Activated CD8-positive, alpha-beta T cell treated with anti-CD3 and anti-CD28 coated beads for 36 hours (primary cell): ENCODE measurements around the gene MAST3. TPM values are rescaled to one million over a fixed set of nuclear protein-coding genes. Genes with fewer than 3 reads are reported as not detected.
A peak's percentile ranks its signal among the peaks of the same experiment; 100 is the strongest.

Experiments used
- ATAC-seq: fragments of 200-7000 bp; cut with Tn5 transposase; one replicate; pipeline ENCODE4 v1.10.0; 2021; ENCODE audit warnings: mild to moderate bottlenecking, moderate library complexity
- CTCF ChIA-PET: fragments of 350-600 bp; sonication (Branson Sonifier 250); formaldehyde crosslinking; loops from one replicate; lab custom pipeline; 2021; ENCODE audit warnings: antibody characterized with exemption; lab: Charles Lee
- POLR2A ChIA-PET: fragments of 350-600 bp; sonication (Branson Sonifier 250); formaldehyde crosslinking; loops from one replicate; lab custom pipeline; 2021; ENCODE audit warnings: antibody characterized with exemption; lab: Charles Lee
- DNase-seq: peaks from one replicate; pipeline ENCODE4 v3.0.0-alpha.2; 2020
- H3K27ac Mint-ChIP-seq: one replicate; pipeline ENCODE4 v1.8.0; 2021; ENCODE audit warnings: mild to moderate bottlenecking, mixed read lengths
- H3K27me3 Mint-ChIP-seq: one replicate; pipeline ENCODE4 v1.8.0; 2021; ENCODE audit warnings: mixed read lengths
- H3K36me3 Mint-ChIP-seq: one replicate; pipeline ENCODE4 v1.8.0; 2021; ENCODE audit warnings: low read depth, mixed read lengths
- H3K4me1 Mint-ChIP-seq: one replicate; pipeline ENCODE4 v1.8.0; 2021; ENCODE audit warnings: low read depth, mixed read lengths
- H3K4me3 Mint-ChIP-seq: one replicate; pipeline ENCODE4 v1.8.0; 2021; ENCODE audit warnings: mild to moderate bottlenecking, moderate library complexity, mixed read lengths
- H3K9me3 Mint-ChIP-seq: one replicate; pipeline ENCODE4 v1.8.0; 2021; ENCODE audit warnings: mixed read lengths
- intact Hi-C: fragments of 100-400 bp; cut with micrococcal nuclease; formaldehyde crosslinking; loops from one replicate; pipeline ENCODE4 v1.10.0; 2022
- total RNA-seq, 2 experiments: library from RNA; stranded (reverse); gene quantifications; one replicate each; pipeline ENCODE4 v1.2.3, GENCODE V29; 2021
- TF ChIP-seq, protein P1 (sequence below): fragments of 200-600 bp; IDR thresholded peaks from one replicate; pipeline ENCODE4 v1.8.0; 2022; ENCODE audit warnings: antibody characterized with exemption, mild to moderate bottlenecking

The MAST3 gene
- total RNA-seq, 2 experiments from 2014 or later, result 23.1 to 23.3 TPM

DNA sequence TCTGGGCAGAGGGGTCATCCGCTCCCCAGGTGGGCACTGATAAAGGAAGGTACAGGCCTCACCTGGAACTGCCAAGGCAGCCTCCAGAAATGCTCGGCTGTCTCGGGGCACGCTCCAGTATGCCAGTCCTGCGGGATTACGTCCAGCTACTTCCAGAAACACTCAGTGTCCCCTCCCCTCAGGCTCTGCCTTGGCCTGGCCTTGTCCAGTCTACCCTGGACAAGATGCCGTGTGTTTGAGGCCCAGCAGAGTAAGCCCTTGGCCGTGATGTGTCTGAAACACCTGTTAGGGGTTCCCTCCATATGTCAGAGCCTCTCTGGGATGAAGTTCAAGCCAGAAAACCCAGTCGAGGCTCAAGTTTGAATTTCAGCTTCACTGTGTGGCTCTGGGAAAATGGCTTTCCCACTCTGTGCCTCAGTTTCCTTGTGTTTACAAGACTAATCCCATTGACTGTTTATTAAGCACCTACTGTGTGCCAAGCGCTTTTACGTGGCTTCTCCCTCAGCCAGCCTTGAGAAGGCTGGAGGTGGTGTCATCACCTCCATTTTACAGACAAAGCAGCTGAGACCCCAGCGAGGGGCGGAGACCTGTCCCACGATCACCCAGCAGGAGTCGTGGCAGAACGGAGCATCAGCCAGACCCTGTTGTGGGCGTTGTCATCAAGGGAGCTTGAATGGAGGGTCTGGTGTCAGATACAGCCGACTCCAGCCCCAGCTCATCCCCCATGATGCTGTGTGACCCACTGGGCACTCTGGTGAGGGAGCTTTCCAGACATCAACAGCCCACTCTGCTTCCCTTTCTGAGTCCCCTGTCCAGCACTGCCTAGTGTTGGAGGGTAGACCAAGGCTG is 53.4 kb downstream of the MAST3 start:
- H3K27me3 Mint-ChIP-seq, result no peaks in the 10 kb centered on the region
- ChIA-PET POLR2A (interaction anchor here (0.6 to 2.8 kb wide), 15 partner anchors 10 to 768 kb away, joined by 3 to 18 read pairs (median 4); partner anchors contain the start of genes COPE, IL12RB1, JUND and MAST3), CTCF (interaction anchor here (0.9 to 2.9 kb wide), 10 partner anchors 10 to 143 kb away, joined by 3 to 20 read pairs (median 4); partner anchors contain the start of genes ARRDC2 and RAB3A)
- no peaks in the 10 kb centered on the region for H3K9me3 Mint-ChIP-seq
- peaks cover 15% of the 10 kb centered on the region for H3K4me1 Mint-ChIP-seq
- peaks cover 16% of the 10 kb centered on the region for H3K36me3 Mint-ChIP-seq
- H3K27ac Mint-ChIP-seq, result peak overlapping the region; percentile 96
- intact Hi-C loops, result loop anchor here (10.0 kb wide), 1 partner anchor 146 kb away; the partner anchor contains the start of gene ARRDC2
- peak overlapping the region; percentile 83 for H3K4me3 Mint-ChIP-seq
- no peak for ATAC-seq
- TF ChIP-seq, protein P1, sequence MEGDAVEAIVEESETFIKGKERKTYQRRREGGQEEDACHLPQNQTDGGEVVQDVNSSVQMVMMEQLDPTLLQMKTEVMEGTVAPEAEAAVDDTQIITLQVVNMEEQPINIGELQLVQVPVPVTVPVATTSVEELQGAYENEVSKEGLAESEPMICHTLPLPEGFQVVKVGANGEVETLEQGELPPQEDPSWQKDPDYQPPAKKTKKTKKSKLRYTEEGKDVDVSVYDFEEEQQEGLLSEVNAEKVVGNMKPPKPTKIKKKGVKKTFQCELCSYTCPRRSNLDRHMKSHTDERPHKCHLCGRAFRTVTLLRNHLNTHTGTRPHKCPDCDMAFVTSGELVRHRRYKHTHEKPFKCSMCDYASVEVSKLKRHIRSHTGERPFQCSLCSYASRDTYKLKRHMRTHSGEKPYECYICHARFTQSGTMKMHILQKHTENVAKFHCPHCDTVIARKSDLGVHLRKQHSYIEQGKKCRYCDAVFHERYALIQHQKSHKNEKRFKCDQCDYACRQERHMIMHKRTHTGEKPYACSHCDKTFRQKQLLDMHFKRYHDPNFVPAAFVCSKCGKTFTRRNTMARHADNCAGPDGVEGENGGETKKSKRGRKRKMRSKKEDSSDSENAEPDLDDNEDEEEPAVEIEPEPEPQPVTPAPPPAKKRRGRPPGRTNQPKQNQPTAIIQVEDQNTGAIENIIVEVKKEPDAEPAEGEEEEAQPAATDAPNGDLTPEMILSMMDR, result no peak
- DNase-seq, result no peak

DNA sequence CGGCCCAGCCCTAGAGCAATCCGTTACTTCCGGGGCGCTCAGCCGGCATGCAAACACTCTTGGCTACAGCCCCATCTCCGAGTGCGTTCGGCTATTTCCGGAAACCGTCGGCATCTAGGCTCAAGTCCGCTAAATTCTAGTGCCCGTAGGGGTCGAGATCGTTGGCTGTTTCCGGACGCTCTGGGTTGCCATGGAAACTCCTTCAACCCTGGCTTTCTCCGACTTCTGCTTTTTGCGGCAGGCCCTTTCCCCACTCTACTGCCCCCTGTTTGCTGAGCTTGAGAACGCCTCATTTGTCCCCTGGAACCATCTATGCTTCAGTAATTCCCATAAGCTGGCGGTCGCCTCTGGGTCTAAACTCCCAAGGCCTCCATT is 54.9 kb downstream of the MAST3 start:
- Mint-ChIP-seq H3K27me3 (no peaks in the 10 kb centered on the region), H3K27ac (peak overlapping the region; percentile 96), H3K36me3 (peaks cover 12% of the 10 kb centered on the region), H3K4me1 (peaks cover 20% of the 10 kb centered on the region), H3K4me3 (peak overlapping the region; percentile 83), H3K9me3 (no peaks in the 10 kb centered on the region)
- TF ChIP-seq, protein P1, result peak; percentile 79
- ChIA-PET CTCF (interaction anchor here (0.7 to 2.9 kb wide), 15 partner anchors 9 to 145 kb away, joined by 3 to 20 read pairs (median 4); partner anchors contain the start of gene ARRDC2), POLR2A (interaction anchor here (0.7 to 2.8 kb wide), 11 partner anchors 11 to 129 kb away, joined by 3 to 18 read pairs (median 6); partner anchors contain the start of genes IL12RB1 and JUND)
- DNase-seq, result peak; percentile 100
- ATAC-seq, result peak; percentile 76
- intact Hi-C loops, result loop anchor here (10.0 kb wide), 1 partner anchor 148 kb away; the partner anchor contains the start of gene ARRDC2

DNA sequence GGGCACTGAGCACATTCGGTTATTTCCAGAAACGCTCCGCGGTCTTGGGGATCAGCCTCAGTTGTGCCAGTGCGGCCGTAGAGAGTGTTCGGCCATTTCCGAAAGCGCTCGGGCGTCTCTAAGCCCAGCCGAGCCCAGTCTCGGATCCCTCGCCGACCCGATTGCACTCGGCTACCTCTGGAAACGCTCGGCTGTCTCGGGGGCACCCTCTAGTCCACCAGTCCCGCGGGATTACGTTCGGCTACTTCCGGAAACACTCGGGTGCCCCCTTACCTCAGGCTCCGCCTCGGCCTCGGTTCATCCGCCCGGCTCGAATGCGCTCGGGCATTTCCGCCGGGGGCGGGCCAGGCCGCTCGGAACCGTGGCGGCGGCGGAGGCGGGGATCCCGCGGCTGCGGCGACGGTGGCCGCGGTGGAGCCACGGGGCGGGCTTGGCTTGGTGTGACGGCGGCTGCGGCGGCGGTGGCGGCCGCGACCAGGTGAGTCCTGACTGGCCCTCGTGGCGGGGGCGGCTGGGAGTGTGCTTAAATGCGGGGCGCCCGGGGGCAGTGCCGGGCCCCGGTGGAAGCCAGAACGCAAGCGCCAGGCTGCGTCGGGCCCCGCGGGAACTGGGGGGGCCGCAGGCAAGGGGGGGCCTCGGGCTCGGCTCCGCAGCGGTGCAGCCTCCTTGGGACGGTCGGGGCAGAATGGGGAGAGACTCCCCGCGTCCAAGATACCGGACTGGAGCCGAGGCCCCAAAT is 55.4 kb downstream of the MAST3 start, which contains the start of gene PIK3R2:
Gene PIK3R2, plus strand, starts transcription at position 347 of the 739 bp plus-strand sequence. CDS start 2,717 bp downstream, outside the sequence.
- peak; percentile 100 for DNase-seq
- intact Hi-C loops, result loop anchor here (10.0 kb wide), 1 partner anchor 148 kb away; the partner anchor contains the start of gene ARRDC2
- CTCF ChIA-PET, result interaction anchor here (0.7 to 2.9 kb wide), 12 partner anchors 8 to 126 kb away, joined by 3 to 20 read pairs (median 4); no protein-coding TSS in a partner anchor
- TF ChIP-seq, protein P1, result peak; percentile 27
- Mint-ChIP-seq H3K27ac (peak within 1 kb of the TSS; percentile 96), H3K36me3 (peaks cover 10% of the 10 kb centered on the region), H3K9me3 (no peaks in the 10 kb centered on the region), H3K4me1 (peaks cover 20% of the 10 kb centered on the region), H3K4me3 (peak within 1 kb of the TSS; percentile 83), H3K27me3 (no peaks in the 10 kb centered on the region)
- ATAC-seq, result peak; percentile 91
- POLR2A ChIA-PET, result interaction anchor here (0.7 to 2.8 kb wide), 8 partner anchors 16 to 128 kb away, joined by 3 to 18 read pairs (median 4); partner anchors contain the start of genes IL12RB1 and JUND

DNA sequence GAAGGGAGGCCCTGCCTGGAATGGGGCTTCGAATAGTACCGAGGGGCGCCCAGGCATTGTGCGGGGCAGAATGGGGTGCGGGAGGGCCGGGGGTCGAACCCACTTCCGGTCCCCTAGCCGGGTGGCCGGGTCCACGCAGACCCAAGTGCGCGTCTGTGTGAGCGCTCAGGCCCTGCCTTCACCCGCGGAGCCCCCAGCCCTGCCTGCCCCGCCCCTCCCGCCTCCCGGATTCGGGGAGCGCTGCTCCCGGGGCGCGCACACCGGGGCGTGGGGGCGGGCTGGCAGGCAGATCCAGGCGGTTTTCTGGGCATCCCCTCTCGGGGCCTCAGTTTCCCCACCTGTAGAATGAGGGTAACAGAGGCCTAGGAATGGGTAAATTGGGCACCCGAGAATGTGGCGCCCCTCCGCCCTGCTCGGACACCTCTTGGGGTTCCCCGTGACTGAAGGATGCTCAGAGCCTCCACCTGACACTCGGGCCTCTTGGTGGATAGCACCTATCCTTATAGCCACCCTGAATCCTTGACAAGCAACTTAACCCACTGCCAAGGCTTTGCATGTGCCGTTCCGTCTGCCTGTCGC is 56.1 kb downstream of the MAST3 start:
- Mint-ChIP-seq H3K4me1 (peaks cover 20% of the 10 kb centered on the region), H3K27ac (peak overlapping the region; percentile 75), H3K4me3 (peak overlapping the region; percentile 83), H3K9me3 (no peaks in the 10 kb centered on the region), H3K27me3 (no peaks in the 10 kb centered on the region), H3K36me3 (peaks cover 8% of the 10 kb centered on the region)
- CTCF ChIA-PET, result no interaction called here
- DNase-seq, result peak; percentile 37
- ATAC-seq, result no peak
- POLR2A ChIA-PET, result no interaction called here
- TF ChIP-seq, protein P1, result no peak
- intact Hi-C loops, result loop anchor here (10.0 kb wide), 1 partner anchor 149 kb away; the partner anchor contains the start of gene ARRDC2
